Measurements from ENCODE around the gene SPEM3. TPM values are rescaled to one million over a fixed set of nuclear protein-coding genes. Genes with fewer than 3 reads are reported as not detected.

The SPEM3 gene
- total RNA-seq, 1 donor from 2014 or later: not detected

- FAIRE-seq: no peak
- TF ChIP-seq, protein P1, sequence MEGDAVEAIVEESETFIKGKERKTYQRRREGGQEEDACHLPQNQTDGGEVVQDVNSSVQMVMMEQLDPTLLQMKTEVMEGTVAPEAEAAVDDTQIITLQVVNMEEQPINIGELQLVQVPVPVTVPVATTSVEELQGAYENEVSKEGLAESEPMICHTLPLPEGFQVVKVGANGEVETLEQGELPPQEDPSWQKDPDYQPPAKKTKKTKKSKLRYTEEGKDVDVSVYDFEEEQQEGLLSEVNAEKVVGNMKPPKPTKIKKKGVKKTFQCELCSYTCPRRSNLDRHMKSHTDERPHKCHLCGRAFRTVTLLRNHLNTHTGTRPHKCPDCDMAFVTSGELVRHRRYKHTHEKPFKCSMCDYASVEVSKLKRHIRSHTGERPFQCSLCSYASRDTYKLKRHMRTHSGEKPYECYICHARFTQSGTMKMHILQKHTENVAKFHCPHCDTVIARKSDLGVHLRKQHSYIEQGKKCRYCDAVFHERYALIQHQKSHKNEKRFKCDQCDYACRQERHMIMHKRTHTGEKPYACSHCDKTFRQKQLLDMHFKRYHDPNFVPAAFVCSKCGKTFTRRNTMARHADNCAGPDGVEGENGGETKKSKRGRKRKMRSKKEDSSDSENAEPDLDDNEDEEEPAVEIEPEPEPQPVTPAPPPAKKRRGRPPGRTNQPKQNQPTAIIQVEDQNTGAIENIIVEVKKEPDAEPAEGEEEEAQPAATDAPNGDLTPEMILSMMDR (IDR thresholded peaks at IDR 0.05; ENCODE audit: insufficient read depth, low read length, severe bottlenecking): no peak
These were observed 19.8 kb upstream of the SPEM3 start for GRCh38 chr17:7408863-7409262.

DNA sequence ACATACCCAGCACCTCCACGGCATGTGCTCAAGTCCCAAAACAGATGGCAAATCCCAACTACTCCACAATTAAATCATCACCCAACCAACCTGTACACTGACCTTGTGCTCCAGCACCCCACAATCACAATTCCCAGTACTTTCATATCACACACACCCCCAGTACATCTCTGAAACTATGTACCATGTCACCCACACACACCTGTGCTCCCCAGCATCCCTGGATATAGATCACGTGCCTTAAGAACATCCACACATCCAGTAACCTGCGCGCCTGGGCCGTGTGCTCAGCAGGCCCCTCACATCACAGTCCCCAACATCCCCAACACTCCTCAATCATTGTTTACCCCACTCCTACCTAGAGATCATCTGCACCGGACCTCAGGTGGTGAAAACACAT, 18.9 kb upstream of the SPEM3 start:
- FAIRE-seq (peak; percentile 72), DNase-seq (ENCODE audit: low read depth) (no peak)
- TF ChIP-seq, protein P1 (IDR thresholded peaks at IDR 0.05; ENCODE audit: insufficient read depth, low read length, severe bottlenecking): no peak
- Histone ChIP-seq H3K36me3 (ENCODE audit: control insufficient read depth, insufficient read depth, low read length) (no peaks in the 10 kb centered on the region), H3K27me3 (ENCODE audit: control insufficient read depth, insufficient read depth, low read length) (no peaks in the 10 kb centered on the region), H3K4me3 (ENCODE audit: low read depth, low read length) (no peak overlapping the region)

More at GRCh38 chr17:7408863-7409262, 19.8 kb upstream of the SPEM3 start:
- no peak for DNase-seq (ENCODE audit: low read depth)
- no peak overlapping the region for H3K4me3 ChIP-seq (ENCODE audit: low read depth, low read length)
- H3K36me3 ChIP-seq (ENCODE audit: control insufficient read depth, insufficient read depth, low read length): no peaks in the 10 kb centered on the region
- no peaks in the 10 kb centered on the region for H3K27me3 ChIP-seq (ENCODE audit: control insufficient read depth, insufficient read depth, low read length)

GRCh38 chr17:7410634-7411426, 17.8 kb upstream of the SPEM3 start:
- FAIRE-seq (no peak), DNase-seq (ENCODE audit: low read depth) (no peak)
- TF ChIP-seq, protein P1 (IDR thresholded peaks at IDR 0.05; ENCODE audit: insufficient read depth, low read length, severe bottlenecking): no peak
- Histone ChIP-seq H3K4me3 (ENCODE audit: low read depth, low read length) (no peak overlapping the region), H3K36me3 (ENCODE audit: control insufficient read depth, insufficient read depth, low read length) (no peaks in the 10 kb centered on the region), H3K27me3 (ENCODE audit: control insufficient read depth, insufficient read depth, low read length) (no peaks in the 10 kb centered on the region)

DNA sequence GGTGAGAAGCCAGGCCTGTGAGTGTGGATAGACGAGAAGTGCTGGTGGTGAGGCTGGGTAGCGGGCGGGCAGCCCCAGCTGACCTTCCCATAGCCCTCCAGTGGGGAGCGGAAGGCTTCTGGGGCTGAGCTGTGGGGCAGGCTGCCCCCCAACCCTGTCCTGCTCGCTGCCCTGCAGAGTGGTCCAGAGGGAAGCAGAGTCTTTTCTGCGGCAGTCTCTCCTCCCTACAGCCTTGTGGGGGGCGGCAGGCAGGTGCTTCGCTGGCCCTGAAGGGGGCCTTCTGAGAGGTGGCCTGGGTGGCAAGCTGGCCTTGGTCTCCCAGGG, 17.3 kb upstream of the SPEM3 start:
- FAIRE-seq (no peak), DNase-seq (ENCODE audit: low read depth) (no peak)
- Histone ChIP-seq H3K27me3 (ENCODE audit: control insufficient read depth, insufficient read depth, low read length) (no peaks in the 10 kb centered on the region), H3K36me3 (ENCODE audit: control insufficient read depth, insufficient read depth, low read length) (no peaks in the 10 kb centered on the region), H3K4me3 (ENCODE audit: low read depth, low read length) (no peak overlapping the region)
- TF ChIP-seq, protein P1 (IDR thresholded peaks at IDR 0.05; ENCODE audit: insufficient read depth, low read length, severe bottlenecking): no peak

- peak; percentile 49 for DNase-seq (ENCODE audit: low read depth)
- no peak for FAIRE-seq
- H3K4me3 ChIP-seq (ENCODE audit: low read depth, low read length): no peak overlapping the region
- TF ChIP-seq, protein P1 (IDR thresholded peaks at IDR 0.05; ENCODE audit: insufficient read depth, low read length, severe bottlenecking): no peak
- no peaks in the 10 kb centered on the region for H3K36me3 ChIP-seq (ENCODE audit: control insufficient read depth, insufficient read depth, low read length)
- H3K27me3 ChIP-seq (ENCODE audit: control insufficient read depth, insufficient read depth, low read length): no peaks in the 10 kb centered on the region
These were observed 15.2 kb upstream of the SPEM3 start for GRCh38 chr17:7413346-7413985.

Measured in bronchial epithelial cell (primary cell).